ENCODE data around the gene POLR3B.
"Not testable (repeated sequence)": the region's sequence is repeated elsewhere in the genome, so short reads cannot be mapped to it uniquely, and the experiment has no call there.

DNA sequence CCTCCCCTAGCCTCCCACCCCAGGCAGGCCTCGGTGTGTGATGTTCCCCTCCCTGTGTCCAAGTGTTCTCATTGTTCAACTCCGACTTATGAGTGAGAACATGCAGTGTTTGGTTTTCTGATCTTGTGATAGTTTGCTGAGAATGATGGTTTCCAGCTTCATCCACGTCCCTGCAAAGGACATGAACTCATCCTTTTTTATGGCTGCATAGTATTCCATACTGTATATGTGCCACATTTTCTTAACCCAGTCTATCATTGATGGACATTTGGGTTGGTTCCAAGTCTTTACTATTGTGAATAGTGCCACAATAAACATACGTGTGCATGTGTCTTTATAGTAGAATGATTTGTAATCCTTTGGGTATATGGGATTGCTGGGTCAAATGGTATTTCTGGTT lies 108.1 kb downstream of the POLR3B start:
- TF ChIP-seq, protein P1, sequence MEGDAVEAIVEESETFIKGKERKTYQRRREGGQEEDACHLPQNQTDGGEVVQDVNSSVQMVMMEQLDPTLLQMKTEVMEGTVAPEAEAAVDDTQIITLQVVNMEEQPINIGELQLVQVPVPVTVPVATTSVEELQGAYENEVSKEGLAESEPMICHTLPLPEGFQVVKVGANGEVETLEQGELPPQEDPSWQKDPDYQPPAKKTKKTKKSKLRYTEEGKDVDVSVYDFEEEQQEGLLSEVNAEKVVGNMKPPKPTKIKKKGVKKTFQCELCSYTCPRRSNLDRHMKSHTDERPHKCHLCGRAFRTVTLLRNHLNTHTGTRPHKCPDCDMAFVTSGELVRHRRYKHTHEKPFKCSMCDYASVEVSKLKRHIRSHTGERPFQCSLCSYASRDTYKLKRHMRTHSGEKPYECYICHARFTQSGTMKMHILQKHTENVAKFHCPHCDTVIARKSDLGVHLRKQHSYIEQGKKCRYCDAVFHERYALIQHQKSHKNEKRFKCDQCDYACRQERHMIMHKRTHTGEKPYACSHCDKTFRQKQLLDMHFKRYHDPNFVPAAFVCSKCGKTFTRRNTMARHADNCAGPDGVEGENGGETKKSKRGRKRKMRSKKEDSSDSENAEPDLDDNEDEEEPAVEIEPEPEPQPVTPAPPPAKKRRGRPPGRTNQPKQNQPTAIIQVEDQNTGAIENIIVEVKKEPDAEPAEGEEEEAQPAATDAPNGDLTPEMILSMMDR (IDR thresholded peaks at IDR 0.05) = not testable (repeated sequence)
- not testable (repeated sequence) for TF ChIP-seq POLR2A (IDR thresholded peaks at IDR 0.05)
